HepG2 (cell line): ENCODE data around the gene ZC3H18. TPM values are rescaled to one million over a fixed set of nuclear protein-coding genes. Genes with fewer than 3 reads are reported as not detected.

Experiments
- ESRRA ChIP-seq: sonication (generic); formaldehyde crosslinking; IDR thresholded peaks from 2 replicates; pipeline ENCODE4 v1.5.1; 2020; ENCODE audit warnings: mild to moderate bottlenecking, low read depth, missing genetic modification reagents
- FOXO1 ChIP-seq: sonication (generic); formaldehyde crosslinking; IDR thresholded peaks from 2 replicates; pipeline ENCODE4 v1.4.0; 2020; ENCODE audit warnings: missing genetic modification reagents
- HNRNPUL1 ChIP-seq: fragments of 200-400 bp; formaldehyde crosslinking; IDR thresholded peaks from 2 replicates; pipeline ENCODE4 v1.6.1; 2017; ENCODE audit warnings: low read depth, mild to moderate bottlenecking, low read length, moderate library complexity
- IKZF5 ChIP-seq: IDR thresholded peaks from 2 replicates; pipeline ENCODE4 v1.6.1; 2018; ENCODE audit warnings: missing genetic modification reagents, mild to moderate bottlenecking, missing compliant biosample characterization
- MAFF ChIP-seq: IDR thresholded peaks from 2 replicates; pipeline ENCODE4 v1.6.1; 2011; ENCODE audit warnings: low read depth, low read length, improper control_type of control experiment
- SAP130 ChIP-seq: IDR thresholded peaks from 2 replicates; pipeline ENCODE4 v1.6.1; 2016; ENCODE audit warnings: low read depth
- SPEN ChIP-seq: sonication (generic); formaldehyde crosslinking; IDR thresholded peaks from 2 replicates; pipeline ENCODE4 v1.5.1; 2020; ENCODE audit warnings: low read depth, mild to moderate bottlenecking, missing genetic modification reagents
- SRF ChIP-seq: IDR thresholded peaks from 2 replicates; pipeline ENCODE4 v1.6.1; 2011; ENCODE audit warnings: mild to moderate bottlenecking, low read depth, low read length, moderate library complexity
- ZKSCAN5 ChIP-seq: sonication (generic); formaldehyde crosslinking; IDR thresholded peaks from 2 replicates; pipeline ENCODE4 v1.5.1; 2020; ENCODE audit warnings: mild to moderate bottlenecking, missing genetic modification reagents
- ZNF207 ChIP-seq: fragments of 450-650 bp; IDR thresholded peaks from 2 replicates; pipeline ENCODE4 v1.6.1; 2016; ENCODE audit warnings: antibody characterized with exemption, borderline replicate concordance
- ZNF326 ChIP-seq: sonication (generic); formaldehyde crosslinking; IDR thresholded peaks from 2 replicates; pipeline ENCODE4 v1.4.0; 2020; ENCODE audit warnings: missing genetic modification reagents, borderline replicate concordance
- ZNF572 ChIP-seq: sonication (generic); formaldehyde crosslinking; IDR thresholded peaks from 2 replicates; pipeline ENCODE4 v1.5.1; 2020; ENCODE audit warnings: mild to moderate bottlenecking, missing genetic modification reagents
- ZNF703 ChIP-seq: sonication (generic); formaldehyde crosslinking; IDR thresholded peaks from 2 replicates; pipeline ENCODE4 v1.5.1; 2020; ENCODE audit warnings: missing genetic modification reagents, mild to moderate bottlenecking, moderate library complexity, borderline replicate concordance
- ZNF776 ChIP-seq: sonication (generic); formaldehyde crosslinking; IDR thresholded peaks from 2 replicates; pipeline ENCODE4 v1.4.0; 2020; ENCODE audit warnings: mild to moderate bottlenecking, missing genetic modification reagents
- ZNF800 ChIP-seq: sonication (generic); formaldehyde crosslinking; IDR thresholded peaks from 2 replicates; pipeline ENCODE4 v1.4.0; 2020; ENCODE audit warnings: missing genetic modification reagents
- ZSCAN12 ChIP-seq: sonication (generic); formaldehyde crosslinking; IDR thresholded peaks from 2 replicates; pipeline ENCODE4 v1.9.0; 2021; ENCODE audit warnings: mild to moderate bottlenecking, missing genetic modification reagents
- ZSCAN20 ChIP-seq: sonication (generic); formaldehyde crosslinking; IDR thresholded peaks from 2 replicates; pipeline ENCODE4 v1.4.0; 2020; ENCODE audit warnings: missing genetic modification reagents, mild to moderate bottlenecking, borderline replicate concordance
- polyA plus RNA-seq, 8 experiments: library from polyadenylated mRNA; depleted of rRNA in 3 of 8; stranded (reverse) in 7 of 8; unstranded in 1 of 8; fragments of >200 nt; fragmentation: Illumina TruSeq in 4 of 8; extraction: Trizol in 4 of 8; gene quantifications; 2 replicates each; pipeline versions ENCODE4 v1.2.1 to v1.2.3, GENCODE V29; 2011 to 2016; ENCODE audit warnings: low read depth in 4 of 8, missing spikeins in 1 of 8, mixed read lengths in 1 of 8; ENCODE audit not compliant: insufficient read depth in 1 of 8
- total RNA-seq, 5 experiments: library from RNA; depleted of rRNA; stranded (reverse); fragments of >200 nt; fragmentation: Illumina TruSeq; extraction: Trizol; gene quantifications; 2 replicates each; pipeline ENCODE4 v1.2.3, GENCODE V29; 2016; ENCODE audit warnings: low read depth in 1 of 5
- TF ChIP-seq, protein P1 (sequence below): sonication (generic); formaldehyde crosslinking; IDR thresholded peaks from 2 replicates; pipeline ENCODE4 v1.5.0; 2020; ENCODE audit warnings: missing genetic modification reagents
- TF ChIP-seq, protein P2 (sequence below): sonication (generic); formaldehyde crosslinking; IDR thresholded peaks from 2 replicates; pipeline ENCODE4 v1.5.1; 2020; ENCODE audit warnings: mild to moderate bottlenecking, moderate library complexity, missing genetic modification reagents
- TF ChIP-seq, protein P3 (sequence below): sonication (generic); formaldehyde crosslinking; IDR thresholded peaks from 2 replicates; pipeline ENCODE4 v1.8.0; 2023; ENCODE audit warnings: mild to moderate bottlenecking, missing genetic modification reagents

The ZC3H18 gene
- total and polyA plus RNA-seq, 2 of the 13 experiments (the other 11 are each of a cell fraction or from before 2014, with no cell fraction given), result 11.2 to 27.4 TPM

DNA sequence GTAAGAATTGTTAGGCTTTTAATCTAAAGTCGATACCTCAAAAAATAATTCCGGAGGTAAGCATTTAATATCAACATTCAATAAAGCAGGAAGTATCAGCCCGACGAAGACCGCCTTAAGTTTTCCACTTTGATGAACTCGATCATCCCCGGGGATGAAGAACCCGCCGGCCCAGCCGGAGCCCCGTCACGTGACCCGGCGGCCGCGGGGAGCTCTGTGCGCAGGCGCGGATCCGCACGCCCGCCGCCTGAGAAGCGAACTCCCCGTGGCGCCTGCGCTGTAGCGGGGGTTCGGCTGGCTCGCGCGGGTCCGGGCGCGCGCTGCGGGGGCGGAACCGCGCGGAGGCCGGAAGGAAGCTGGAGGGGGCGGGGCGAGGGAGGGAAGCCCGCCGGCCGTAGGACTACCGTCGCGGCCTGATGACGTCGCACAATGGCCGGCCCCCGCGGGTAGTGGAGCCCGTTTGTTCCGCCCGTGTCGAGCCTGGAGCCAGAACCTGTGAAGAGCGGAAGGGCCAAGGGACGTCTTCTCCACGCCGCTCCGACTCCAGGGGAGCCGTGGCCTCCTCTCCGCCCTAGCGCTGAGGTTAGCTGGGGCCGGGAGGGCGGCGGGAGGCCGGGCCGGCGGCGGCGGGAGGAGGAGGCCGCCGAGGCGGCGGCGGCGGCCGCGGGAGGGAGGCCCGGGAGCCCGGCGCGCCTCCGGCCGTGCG lies at the start of gene ZC3H18 (continued):
- TF ChIP-seq ZNF703 (CRISPR knock-in tag), result no peak
- TF ChIP-seq MAFF, result no peak
- TF ChIP-seq IKZF5 (CRISPR knock-in tag), result peak; percentile 58; the same call in 1 of the 2 replicates
- TF ChIP-seq, protein P1, sequence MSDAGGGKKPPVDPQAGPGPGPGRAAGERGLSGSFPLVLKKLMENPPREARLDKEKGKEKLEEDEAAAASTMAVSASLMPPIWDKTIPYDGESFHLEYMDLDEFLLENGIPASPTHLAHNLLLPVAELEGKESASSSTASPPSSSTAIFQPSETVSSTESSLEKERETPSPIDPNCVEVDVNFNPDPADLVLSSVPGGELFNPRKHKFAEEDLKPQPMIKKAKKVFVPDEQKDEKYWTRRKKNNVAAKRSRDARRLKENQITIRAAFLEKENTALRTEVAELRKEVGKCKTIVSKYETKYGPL (CRISPR knock-in tag), result 0 out of 2 replicates have a peak, but pooled peaks have one; percentile 37
- TF ChIP-seq, protein P2, sequence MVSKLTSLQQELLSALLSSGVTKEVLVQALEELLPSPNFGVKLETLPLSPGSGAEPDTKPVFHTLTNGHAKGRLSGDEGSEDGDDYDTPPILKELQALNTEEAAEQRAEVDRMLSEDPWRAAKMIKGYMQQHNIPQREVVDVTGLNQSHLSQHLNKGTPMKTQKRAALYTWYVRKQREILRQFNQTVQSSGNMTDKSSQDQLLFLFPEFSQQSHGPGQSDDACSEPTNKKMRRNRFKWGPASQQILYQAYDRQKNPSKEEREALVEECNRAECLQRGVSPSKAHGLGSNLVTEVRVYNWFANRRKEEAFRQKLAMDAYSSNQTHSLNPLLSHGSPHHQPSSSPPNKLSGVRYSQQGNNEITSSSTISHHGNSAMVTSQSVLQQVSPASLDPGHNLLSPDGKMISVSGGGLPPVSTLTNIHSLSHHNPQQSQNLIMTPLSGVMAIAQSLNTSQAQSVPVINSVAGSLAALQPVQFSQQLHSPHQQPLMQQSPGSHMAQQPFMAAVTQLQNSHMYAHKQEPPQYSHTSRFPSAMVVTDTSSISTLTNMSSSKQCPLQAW (CRISPR knock-in tag), result peak; percentile 40; the same call in 1 of the 2 replicates
- TF ChIP-seq SAP130, result peak; percentile 95
- TF ChIP-seq, protein P3, sequence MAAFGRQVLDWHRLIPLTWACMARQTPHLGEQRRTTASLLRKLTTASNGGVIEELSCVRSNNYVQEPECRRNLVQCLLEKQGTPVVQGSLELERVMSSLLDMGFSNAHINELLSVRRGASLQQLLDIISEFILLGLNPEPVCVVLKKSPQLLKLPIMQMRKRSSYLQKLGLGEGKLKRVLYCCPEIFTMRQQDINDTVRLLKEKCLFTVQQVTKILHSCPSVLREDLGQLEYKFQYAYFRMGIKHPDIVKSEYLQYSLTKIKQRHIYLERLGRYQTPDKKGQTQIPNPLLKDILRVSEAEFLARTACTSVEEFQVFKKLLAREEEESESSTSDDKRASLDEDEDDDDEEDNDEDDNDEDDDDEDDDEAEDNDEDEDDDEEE (CRISPR knock-in tag), result no peak; the same call in 1 of the 2 replicates
- TF ChIP-seq ZNF800 (CRISPR knock-in tag), result 0 out of 2 replicates have a peak, but pooled peaks have one; percentile 73
- TF ChIP-seq SRF, result no peak
- TF ChIP-seq ESRRA (CRISPR knock-in tag), result peak; percentile 65
- TF ChIP-seq ZNF776, result peak; percentile 54
- TF ChIP-seq ZNF326 (CRISPR knock-in tag), result no peak
- TF ChIP-seq HNRNPUL1, result no peak
- TF ChIP-seq FOXO1 (CRISPR knock-in tag), result peak; percentile 41; the same call in 1 of the 2 replicates
- TF ChIP-seq ZSCAN20 (CRISPR knock-in tag), result no peak; the same call in 1 of the 2 replicates
- TF ChIP-seq ZNF572 (CRISPR knock-in tag), result no peak
- TF ChIP-seq ZKSCAN5, result no peak
- TF ChIP-seq SPEN (CRISPR knock-in tag), result peak; percentile 91; the same call in 1 of the 2 replicates
- TF ChIP-seq ZSCAN12 (CRISPR knock-in tag), result peak; percentile 23; the same call in 1 of the 2 replicates
- no peak for TF ChIP-seq ZNF207
